A549 (cell line): ENCODE data around the gene SLITRK5. TPM values are rescaled to one million over a fixed set of nuclear protein-coding genes. Genes with fewer than 3 reads are reported as not detected.

Source experiments
- ATAC-seq, 2 experiments: fragments of 200-7000 bp in 1 of 2; fragments of >200 bp in 1 of 2; cut with Nextera tagmentation in 1 of 2; cut with Tn5 transposase in 1 of 2; 3 replicates each; pipeline versions ENCODE4 v1.8.0 to v1.9.1; 2018 to 2020; ENCODE audit warnings: mild to moderate bottlenecking in 1 of 2, moderate library complexity in 1 of 2
- CTCF ChIA-PET: fragments of 300-600 bp; sonication (Branson Sonifier 250); formaldehyde crosslinking; extraction: SDS; loops from one replicate; lab custom pipeline; 2021; ENCODE audit warnings: antibody characterized with exemption, inconsistent platforms; lab: Yijun Ruan, JAX
- POLR2A ChIA-PET: fragments of 350-600 bp; formaldehyde crosslinking; extraction: SDS; loops from one replicate; lab custom pipeline; 2021; ENCODE audit warnings: antibody characterized with exemption, inconsistent platforms; lab: Yijun Ruan, JAX
- DNase-seq, 2 experiments: peaks; one replicate each; pipeline versions ENCODE4 v3.0.0 to v3.0.0-alpha.2; 2011 to 2016; ENCODE audit warnings: low read depth in 1 of 2, low spot score in 1 of 2
- FAIRE-seq: peaks from 2 replicates; lab custom pipeline; 2011; peaks lifted over from hg19 to GRCh38; lab: Jason Lieb, UNC
- H3K27ac ChIP-seq, 2 experiments: fragments of >200 bp; sonication (Bioruptor Twin); formaldehyde crosslinking; 3 replicates each; pipeline ENCODE4 v1.5.1; 2016 to 2017
- H3K4me1 ChIP-seq: fragments of >200 bp; sonication (Bioruptor Twin); formaldehyde crosslinking; 3 replicates; pipeline ENCODE4 v1.6.1; 2016
- H3K4me2 ChIP-seq: fragments of >200 bp; sonication (Bioruptor Twin); formaldehyde crosslinking; 3 replicates; pipeline ENCODE4 v1.6.1; 2016
- H3K4me3 ChIP-seq: fragments of >200 bp; sonication (Bioruptor Twin); formaldehyde crosslinking; 3 replicates; pipeline ENCODE4 v1.5.1; 2016
- H3K9me3 ChIP-seq: fragments of >200 bp; sonication (Bioruptor Twin); formaldehyde crosslinking; 3 replicates; pipeline ENCODE4 v1.6.1; 2016
- BCL3 ChIP-seq: fragments of >200 bp; sonication (Bioruptor Twin); formaldehyde crosslinking; IDR thresholded peaks from 3 replicates; pipeline ENCODE4 v1.6.1; 2016
- BHLHE40 ChIP-seq: IDR thresholded peaks from 2 replicates; pipeline ENCODE4 v1.6.1; 2012; ENCODE audit warnings: low read depth, low read length, inconsistent platforms
- CEBPB ChIP-seq, 2 experiments: fragments of >200 bp in 1 of 2; sonication (Bioruptor Twin) in 1 of 2; formaldehyde crosslinking in 1 of 2; IDR thresholded peaks; 2 replicates each; pipeline ENCODE4 v1.6.1; 2012 to 2016
- CHD2 ChIP-seq: fragments of 150-350 bp; IDR thresholded peaks from 2 replicates; pipeline ENCODE4 v1.6.1; 2014; ENCODE audit warnings: low read length; ENCODE audit not compliant: partially characterized antibody
- CHD4 ChIP-seq: fragments of 200-600 bp; sonication (generic); IDR thresholded peaks from 2 replicates; pipeline ENCODE4 v1.6.1; 2016; ENCODE audit warnings: antibody characterized with exemption, mild to moderate bottlenecking, borderline replicate concordance
- EHF ChIP-seq: fragments of 250-450 bp; sonication (Bioruptor Pico); IDR thresholded peaks from 2 replicates; pipeline ENCODE4 v1.5.0; 2020; ENCODE audit warnings: mild to moderate bottlenecking
- ELK1 ChIP-seq: fragments of 150-350 bp; IDR thresholded peaks from 2 replicates; pipeline ENCODE4 v1.6.1; 2014; ENCODE audit warnings: low read depth, mild to moderate bottlenecking, low read length
- EP300 ChIP-seq, 2 experiments: fragments of >200 bp; sonication (Bioruptor Twin); formaldehyde crosslinking; IDR thresholded peaks; 2 replicates in 1 of 2; 3 replicates in 1 of 2; pipeline ENCODE4 v1.6.1; 2016 to 2017
- FOSL2 ChIP-seq, 2 experiments: fragments of 450-650 bp in 1 of 2; fragments of >200 bp in 1 of 2; sonication (Bioruptor Twin) in 1 of 2; formaldehyde crosslinking; IDR thresholded peaks; 2 replicates each; pipeline versions ENCODE4 v1.5.0 to v1.6.1; 2016 to 2020; ENCODE audit warnings: mild to moderate bottlenecking in 1 of 2, moderate library complexity in 1 of 2
- GATA3 ChIP-seq: IDR thresholded peaks from 2 replicates; pipeline ENCODE4 v1.6.1; 2012; ENCODE audit warnings: borderline replicate concordance
- HEYL ChIP-seq: fragments of 250-450 bp; sonication (Bioruptor Pico); IDR thresholded peaks from 2 replicates; pipeline ENCODE4 v1.8.0; 2021; ENCODE audit warnings: mild to moderate bottlenecking, moderate library complexity
- HMGXB4 ChIP-seq: fragments of 250-450 bp; sonication (Bioruptor Pico); IDR thresholded peaks from 2 replicates; pipeline ENCODE4 v1.5.0; 2021; ENCODE audit warnings: mild to moderate bottlenecking, moderate library complexity, borderline replicate concordance
- HOXA7 ChIP-seq: fragments of 250-450 bp; sonication (Bioruptor Pico); IDR thresholded peaks from 2 replicates; pipeline ENCODE4 v1.5.0; 2020; ENCODE audit warnings: mild to moderate bottlenecking, moderate library complexity
- HOXB5 ChIP-seq: fragments of 250-450 bp; sonication (Bioruptor Pico); IDR thresholded peaks from 2 replicates; pipeline ENCODE4 v1.5.0; 2020; ENCODE audit warnings: mild to moderate bottlenecking, moderate library complexity
- JUN ChIP-seq, 2 experiments: fragments of >200 bp; sonication (Bioruptor Twin); formaldehyde crosslinking; IDR thresholded peaks; 2 replicates in 1 of 2; 3 replicates in 1 of 2; pipeline ENCODE4 v1.6.1; 2016 to 2017
- KDM1A ChIP-seq: fragments of 200-600 bp; sonication (generic); IDR thresholded peaks from 2 replicates; pipeline ENCODE4 v1.6.1; 2016; ENCODE audit warnings: low read depth, mild to moderate bottlenecking
- MAFK ChIP-seq: fragments of 450-650 bp; IDR thresholded peaks from 2 replicates; pipeline ENCODE4 v1.6.1; 2014; ENCODE audit not compliant: partially characterized antibody
- MAZ ChIP-seq: fragments of 150-350 bp; IDR thresholded peaks from 2 replicates; pipeline ENCODE4 v1.6.1; 2014; ENCODE audit warnings: antibody characterized with exemption, low read depth, low read length, borderline replicate concordance
- NFE2L2 ChIP-seq: fragments of 150-350 bp; conservative IDR thresholded peaks from 2 replicates; pipeline ENCODE4 v1.6.1; 2014; ENCODE audit warnings: low read length
- PHF8 ChIP-seq: fragments of 200-600 bp; sonication (generic); IDR thresholded peaks from 2 replicates; pipeline ENCODE4 v1.6.1; 2016; ENCODE audit warnings: low read depth, mild to moderate bottlenecking, antibody characterized with exemption, moderate library complexity, borderline replicate concordance
- POLR2A ChIP-seq: IDR thresholded peaks from 2 replicates; pipeline ENCODE4 v1.6.1; 2012; ENCODE audit warnings: mild to moderate bottlenecking, low read length
- RARB ChIP-seq: fragments of 250-450 bp; sonication (Bioruptor Pico); IDR thresholded peaks from 2 replicates; pipeline ENCODE4 v1.8.0; 2021; ENCODE audit warnings: mild to moderate bottlenecking, moderate library complexity
- REST ChIP-seq: fragments of 200-600 bp; sonication (generic); IDR thresholded peaks from 2 replicates; pipeline ENCODE4 v1.6.1; 2016; ENCODE audit warnings: antibody characterized with exemption, mild to moderate bottlenecking, moderate library complexity
- SREBF2 ChIP-seq: fragments of 450-650 bp; IDR thresholded peaks from 2 replicates; pipeline ENCODE4 v1.6.1; 2014; ENCODE audit warnings: mild to moderate bottlenecking, moderate library complexity
- TP53 ChIP-seq: fragments of 250-450 bp; sonication (Bioruptor Pico); IDR thresholded peaks from 2 replicates; pipeline ENCODE4 v1.5.0; 2021; ENCODE audit warnings: mild to moderate bottlenecking, moderate library complexity
- ZFP36 ChIP-seq: fragments of 450-650 bp; IDR thresholded peaks from 2 replicates; pipeline ENCODE4 v1.6.1; 2014; ENCODE audit warnings: borderline replicate concordance; ENCODE audit not compliant: partially characterized antibody
- ZSCAN20 ChIP-seq: fragments of 250-450 bp; sonication (Bioruptor Pico); IDR thresholded peaks from 2 replicates; pipeline ENCODE4 v1.8.0; 2022; ENCODE audit warnings: mild to moderate bottlenecking, moderate library complexity
- WGBS: methylation state at CpG from one replicate; pipeline ENCODE4 v1.1.6; 2017; ENCODE audit errors: missing lambda C conversion rate; 5-methylcytosine and 5-hydroxymethylcytosine counted together
- polyA plus RNA-seq, 4 experiments: library from polyadenylated mRNA; depleted of rRNA in 3 of 4; stranded (reverse); fragments of >200 nt; fragmentation: RNase III in 1 of 4; extraction: RNeasy Plus Mini Kit Qiagen cat#74134 plus additional on column Dnase treatment in 1 of 4; gene quantifications; 2 replicates in 3 of 4; 3 replicates in 1 of 4; pipeline ENCODE4 v1.2.3, GENCODE V29; 2011 to 2017

The SLITRK5 gene
- polyA plus RNA-seq, 2 of the 4 experiments (the other 2 are of a cell fraction), result 0.22 to 0.28 TPM

GRCh38 chr13:87698268-87698667 is 27.1 kb downstream of the SLITRK5 start:
- ChIA-PET POLR2A (no interaction called here), CTCF (no interaction called here)
- Histone ChIP-seq H3K9me3 (no peaks in the 10 kb centered on the region), H3K4me3 (no peak overlapping the region), H3K4me2 (no peak overlapping the region), H3K27ac (no peak overlapping the region), H3K4me1 (no peaks in the 10 kb centered on the region)
- no peak for ATAC-seq
- no peak for FAIRE-seq
- TF ChIP-seq MAFK (peak; percentile 96), EP300 (IDR thresholded peaks at IDR 0.05) (no peak)
- 95% methylated on average over 2 of the region's 2 CpGs for WGBS
- DNase-seq, result no peak

GRCh38 chr13:87709947-87710346 is 38.8 kb downstream of the SLITRK5 start:
- DNase-seq (no peak), ATAC-seq (no peak), FAIRE-seq (no peak)
- ChIA-PET CTCF (no interaction called here), POLR2A (no interaction called here)
- no peak overlapping the region for H3K4me3 ChIP-seq
- no peak overlapping the region for H3K27ac ChIP-seq
- WGBS, result 81% methylated on average over 1 of the region's 1 CpG
- H3K4me1 ChIP-seq, result no peaks in the 10 kb centered on the region
- no peaks in the 10 kb centered on the region for H3K9me3 ChIP-seq
- H3K4me2 ChIP-seq, result no peak overlapping the region
- TF ChIP-seq HOXB5 (CRISPR knock-in tag) (no peak), KDM1A (no peak), HEYL (CRISPR knock-in tag) (no peak), BCL3 (no peak), NFE2L2 (no peak), EHF (CRISPR knock-in tag) (no peak), CEBPB (IDR thresholded peaks at IDR 0.05) (no peak), HMGXB4 (CRISPR knock-in tag) (no peak), ZSCAN20 (no peak), HOXA7 (CRISPR knock-in tag) (no peak), SREBF2 (no peak), PHF8 (no peak), BHLHE40 (no peak), CHD4 (no peak), RARB (CRISPR knock-in tag) (no peak), FOSL2 (IDR thresholded peaks at IDR 0.05) (no peak), FOSL2 (CRISPR knock-in tag; IDR thresholded peaks at IDR 0.05) (no peak), CHD2 (no peak), ZFP36 (no peak)

GRCh38 chr13:87712012-87712411 is 40.8 kb downstream of the SLITRK5 start:
- Histone ChIP-seq H3K27ac (no peak overlapping the region), H3K9me3 (no peaks in the 10 kb centered on the region), H3K4me1 (no peaks in the 10 kb centered on the region), H3K4me3 (no peak overlapping the region), H3K4me2 (no peak overlapping the region)
- CTCF ChIA-PET, result no interaction called here
- WGBS, result 93% methylated on average over 2 of the region's 2 CpGs
- DNase-seq (no peak), ATAC-seq (no peak), FAIRE-seq (no peak)
- POLR2A ChIA-PET, result no interaction called here
- TF ChIP-seq ELK1 (no peak), MAFK (no peak), HEYL (CRISPR knock-in tag) (no peak), POLR2A (no peak), REST (no peak), JUN (IDR thresholded peaks at IDR 0.05) (no peak), GATA3 (no peak), MAZ (no peak), RARB (CRISPR knock-in tag) (no peak), EP300 (IDR thresholded peaks at IDR 0.05) (no peak), CHD2 (no peak), HOXA7 (CRISPR knock-in tag) (no peak), TP53 (CRISPR knock-in tag) (no peak), ZFP36 (no peak), PHF8 (no peak)
